HEK293 (cell line): Measurements from ENCODE around the gene ARHGAP23.

Experiments used
- CTCF ChIA-PET: fragments of 350-600 bp; formaldehyde crosslinking; extraction: SDS; loops from one replicate; lab custom pipeline; 2021; ENCODE audit warnings: antibody characterized with exemption; lab: Yijun Ruan, JAX
- POLR2A ChIA-PET: fragments of 300-600 bp; formaldehyde crosslinking; extraction: SDS; loops from one replicate; lab custom pipeline; 2020; ENCODE audit warnings: antibody characterized with exemption, inconsistent platforms; lab: Yijun Ruan, JAX
- H3K27ac ChIP-seq: fragments of 200-500 bp; sonication (Bioruptor generic); 2 replicates; pipeline ENCODE4 v1.5.1; 2014; ENCODE audit warnings: low read depth, low read length, control low read depth, inconsistent platforms; ENCODE audit errors: extremely low read depth
- H3K36me3 ChIP-seq, 2 experiments: fragments of 200-500 bp in 1 of 2; sonication (Bioruptor generic) in 1 of 2; 1 replicate in 1 of 2; 2 replicates in 1 of 2; pipeline ENCODE4 v1.5.1; 2014 to 2017; ENCODE audit warnings: inconsistent platforms in 2 of 2, low read length in 2 of 2; ENCODE audit not compliant: control insufficient read depth in 2 of 2, insufficient read depth in 1 of 2
- H3K4me1 ChIP-seq: fragments of 200-500 bp; sonication (Bioruptor generic); 2 replicates; pipeline ENCODE4 v1.5.1; 2014; ENCODE audit warnings: mild to moderate bottlenecking, low read length, inconsistent platforms; ENCODE audit not compliant: control insufficient read depth, insufficient read depth
- H3K4me3 ChIP-seq: 2 replicates; pipeline ENCODE4 v1.5.1; 2011; ENCODE audit warnings: low read depth, mild to moderate bottlenecking, control low read depth, low read length, moderate library complexity
- H3K9me3 ChIP-seq: fragments of 200-500 bp; sonication (Bioruptor generic); 2 replicates; pipeline ENCODE4 v1.5.1; 2014; ENCODE audit warnings: low read depth, low read length, inconsistent platforms; ENCODE audit not compliant: control insufficient read depth, insufficient read depth
- BCL11B ChIP-seq: fragments of 450-650 bp; formaldehyde crosslinking; IDR thresholded peaks from 2 replicates; pipeline ENCODE4 v1.5.1; 2016; ENCODE audit warnings: low read depth, missing biosample characterization, missing genetic modification characterization
- IKZF3 ChIP-seq: fragments of 450-650 bp; IDR thresholded peaks from 2 replicates; pipeline ENCODE4 v1.5.0; 2018; ENCODE audit warnings: missing biosample characterization, mild to moderate bottlenecking, missing genetic modification characterization, moderate library complexity
- SCRT1 ChIP-seq: fragments of 450-650 bp; formaldehyde crosslinking; IDR thresholded peaks from 2 replicates; pipeline ENCODE4 v1.5.1; 2016; ENCODE audit warnings: missing biosample characterization, missing genetic modification characterization, borderline replicate concordance
- SCRT2 ChIP-seq: fragments of 450-650 bp; formaldehyde crosslinking; IDR thresholded peaks from 2 replicates; pipeline ENCODE4 v1.5.1; 2016; ENCODE audit warnings: missing biosample characterization, missing genetic modification characterization
- SP3 ChIP-seq: fragments of 450-650 bp; formaldehyde crosslinking; IDR thresholded peaks from 2 replicates; pipeline ENCODE4 v1.5.1; 2016; ENCODE audit warnings: missing biosample characterization, missing genetic modification characterization
- TCF7L2 ChIP-seq: IDR thresholded peaks from 2 replicates; pipeline ENCODE4 v1.6.1; 2011; ENCODE audit warnings: low read depth, mild to moderate bottlenecking, inconsistent platforms, low read length, moderate library complexity, borderline replicate concordance
- YY1 ChIP-seq: fragments of 450-650 bp; formaldehyde crosslinking; IDR thresholded peaks from 2 replicates; pipeline ENCODE4 v1.5.1; 2018; ENCODE audit warnings: missing biosample characterization, missing genetic modification characterization
- ZNF174 ChIP-seq: fragments of 450-650 bp; formaldehyde crosslinking; IDR thresholded peaks from 2 replicates; pipeline ENCODE4 v1.5.0; 2017; ENCODE audit warnings: missing biosample characterization, mild to moderate bottlenecking, missing genetic modification characterization
- ZNF221 ChIP-seq: fragments of 450-650 bp; formaldehyde crosslinking; IDR thresholded peaks from 2 replicates; pipeline ENCODE4 v1.5.1; 2017; ENCODE audit warnings: missing biosample characterization, missing genetic modification characterization, borderline replicate concordance
- ZNF239 ChIP-seq: fragments of 450-650 bp; formaldehyde crosslinking; IDR thresholded peaks from 2 replicates; pipeline ENCODE4 v1.5.1; 2016; ENCODE audit warnings: missing biosample characterization, missing genetic modification characterization
- ZNF24 ChIP-seq: fragments of 450-650 bp; formaldehyde crosslinking; IDR thresholded peaks from 2 replicates; pipeline ENCODE4 v1.5.1; 2016; ENCODE audit warnings: missing biosample characterization, missing genetic modification characterization
- ZNF335 ChIP-seq: fragments of 450-650 bp; formaldehyde crosslinking; conservative IDR thresholded peaks from 2 replicates; pipeline ENCODE4 v1.5.1; 2016; ENCODE audit warnings: missing biosample characterization, missing genetic modification characterization
- ZNF341 ChIP-seq: fragments of 450-650 bp; formaldehyde crosslinking; IDR thresholded peaks from 2 replicates; pipeline ENCODE4; 2016; ENCODE audit warnings: low read depth, missing biosample characterization, missing genetic modification characterization
- ZNF394 ChIP-seq: fragments of 450-650 bp; formaldehyde crosslinking; IDR thresholded peaks from 2 replicates; pipeline ENCODE4 v1.5.1; 2016; ENCODE audit warnings: missing biosample characterization, missing genetic modification characterization, mild to moderate bottlenecking, moderate library complexity, borderline replicate concordance
- ZNF585B ChIP-seq: fragments of 450-650 bp; formaldehyde crosslinking; IDR thresholded peaks from 2 replicates; pipeline ENCODE4 v1.5.1; 2016; ENCODE audit warnings: missing biosample characterization, missing genetic modification characterization
- ZNF626 ChIP-seq: fragments of 450-650 bp; sonication (Bioruptor Pico); formaldehyde crosslinking; IDR thresholded peaks from 2 replicates; pipeline ENCODE4 v1.5.1; 2018; ENCODE audit warnings: missing biosample characterization, missing genetic modification characterization, inconsistent platforms
- ZNF654 ChIP-seq: fragments of 450-650 bp; formaldehyde crosslinking; IDR thresholded peaks from 2 replicates; pipeline ENCODE4 v1.5.1; 2016; ENCODE audit warnings: low read depth, missing biosample characterization, missing genetic modification characterization
- ZNF792 ChIP-seq: fragments of 450-650 bp; formaldehyde crosslinking; IDR thresholded peaks from 2 replicates; pipeline ENCODE4 v1.5.1; 2016; ENCODE audit warnings: missing biosample characterization, missing genetic modification characterization
- ZNF837 ChIP-seq: fragments of 450-650 bp; formaldehyde crosslinking; IDR thresholded peaks from 2 replicates; pipeline ENCODE4 v1.5.1; 2016; ENCODE audit warnings: missing biosample characterization, missing genetic modification characterization
- ZSCAN23 ChIP-seq: fragments of 450-650 bp; formaldehyde crosslinking; IDR thresholded peaks from 2 replicates; pipeline ENCODE4 v1.5.1; 2016; ENCODE audit warnings: missing biosample characterization, missing genetic modification characterization
- TF ChIP-seq, protein P1 (sequence below): fragments of 450-650 bp; formaldehyde crosslinking; IDR thresholded peaks from 2 replicates; pipeline ENCODE4 v1.5.1; 2016; ENCODE audit warnings: missing biosample characterization, missing genetic modification characterization, low read depth
- TF ChIP-seq, protein P2 (sequence below): fragments of 450-650 bp; formaldehyde crosslinking; IDR thresholded peaks from 2 replicates; pipeline ENCODE4 v1.5.1; 2017; ENCODE audit warnings: missing biosample characterization, missing genetic modification characterization
- TF ChIP-seq, protein P3 (sequence below): fragments of 450-650 bp; formaldehyde crosslinking; IDR thresholded peaks from 2 replicates; pipeline ENCODE4 v1.5.1; 2016; ENCODE audit warnings: missing biosample characterization, missing genetic modification characterization
- TF ChIP-seq, protein P4 (sequence below): IDR thresholded peaks from 2 replicates; pipeline ENCODE4 v1.6.1; 2011; ENCODE audit warnings: mild to moderate bottlenecking, low read depth, low read length, borderline replicate concordance
- TF ChIP-seq, protein P5 (sequence below): fragments of 450-650 bp; formaldehyde crosslinking; IDR thresholded peaks from 2 replicates; pipeline ENCODE4 v1.5.1; 2016; ENCODE audit warnings: missing biosample characterization, missing genetic modification characterization
- TF ChIP-seq, protein P6 (sequence below): fragments of 450-650 bp; formaldehyde crosslinking; IDR thresholded peaks from 2 replicates; pipeline ENCODE4 v1.5.1; 2016; ENCODE audit warnings: missing biosample characterization, missing genetic modification characterization
- TF ChIP-seq, protein P7 (sequence below): fragments of 450-650 bp; formaldehyde crosslinking; IDR thresholded peaks from 2 replicates; pipeline ENCODE4 v1.5.1; 2016; ENCODE audit warnings: missing biosample characterization, missing genetic modification characterization

Gene ARHGAP23

DNA sequence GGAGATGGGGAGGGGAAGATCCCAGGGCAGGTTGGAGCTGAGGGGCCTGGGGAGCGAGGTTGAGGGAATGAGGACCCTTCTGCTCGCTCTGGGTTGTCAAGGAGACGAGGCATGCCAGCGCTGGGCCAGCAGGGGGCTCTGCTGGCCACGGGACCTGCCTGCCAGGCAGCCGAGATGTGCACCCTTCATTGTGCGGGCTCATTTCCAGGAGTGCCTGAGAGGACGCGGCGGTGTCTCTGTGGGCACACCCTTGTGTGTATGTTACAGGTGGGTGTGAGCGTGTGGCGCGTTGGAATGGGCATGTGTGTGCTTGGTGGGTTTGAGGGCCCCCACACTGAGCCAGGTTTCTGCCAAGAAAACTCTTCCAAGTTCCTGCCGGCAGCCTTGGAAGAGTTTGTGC lies 15.9 kb downstream of the ARHGAP23 start:
- ChIA-PET POLR2A (interaction anchor here (1.0 kb wide), 1 partner anchor 28 kb away, joined by 4 read pairs; no protein-coding TSS in a partner anchor), CTCF (interaction anchor here (0.6 to 5.4 kb wide), 23 partner anchors 8 to 959 kb away, joined by 3 to 52 read pairs (median 5); no protein-coding TSS in a partner anchor)
- Histone ChIP-seq H3K9me3 (no peaks in the 10 kb centered on the region), H3K27ac (no peak overlapping the region), H3K36me3 (no peaks in the 10 kb centered on the region), H3K4me3 (no peak overlapping the region), H3K4me1 (no peaks in the 10 kb centered on the region)
- no peak for TF ChIP-seq ZNF174
- TF ChIP-seq ZNF654, result peak; percentile 84
- 0 out of 2 replicates have a peak, but pooled peaks have one; percentile 14 for TF ChIP-seq SCRT1
- TF ChIP-seq, protein P1, sequence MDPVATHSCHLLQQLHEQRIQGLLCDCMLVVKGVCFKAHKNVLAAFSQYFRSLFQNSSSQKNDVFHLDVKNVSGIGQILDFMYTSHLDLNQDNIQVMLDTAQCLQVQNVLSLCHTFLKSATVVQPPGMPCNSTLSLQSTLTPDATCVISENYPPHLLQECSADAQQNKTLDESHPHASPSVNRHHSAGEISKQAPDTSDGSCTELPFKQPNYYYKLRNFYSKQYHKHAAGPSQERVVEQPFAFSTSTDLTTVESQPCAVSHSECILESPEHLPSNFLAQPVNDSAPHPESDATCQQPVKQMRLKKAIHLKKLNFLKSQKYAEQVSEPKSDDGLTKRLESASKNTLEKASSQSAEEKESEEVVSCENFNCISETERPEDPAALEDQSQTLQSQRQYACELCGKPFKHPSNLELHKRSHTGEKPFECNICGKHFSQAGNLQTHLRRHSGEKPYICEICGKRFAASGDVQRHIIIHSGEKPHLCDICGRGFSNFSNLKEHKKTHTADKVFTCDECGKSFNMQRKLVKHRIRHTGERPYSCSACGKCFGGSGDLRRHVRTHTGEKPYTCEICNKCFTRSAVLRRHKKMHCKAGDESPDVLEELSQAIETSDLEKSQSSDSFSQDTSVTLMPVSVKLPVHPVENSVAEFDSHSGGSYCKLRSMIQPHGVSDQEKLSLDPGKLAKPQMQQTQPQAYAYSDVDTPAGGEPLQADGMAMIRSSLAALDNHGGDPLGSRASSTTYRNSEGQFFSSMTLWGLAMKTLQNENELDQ, result no peak
- TF ChIP-seq TCF7L2, result no peak
- TF ChIP-seq ZNF24 (tag by site-specific recombination), result no peak
- no peak for TF ChIP-seq IKZF3 (tag by site-specific recombination)
- no peak for TF ChIP-seq ZNF394 (tag by site-specific recombination)
- TF ChIP-seq, protein P2, sequence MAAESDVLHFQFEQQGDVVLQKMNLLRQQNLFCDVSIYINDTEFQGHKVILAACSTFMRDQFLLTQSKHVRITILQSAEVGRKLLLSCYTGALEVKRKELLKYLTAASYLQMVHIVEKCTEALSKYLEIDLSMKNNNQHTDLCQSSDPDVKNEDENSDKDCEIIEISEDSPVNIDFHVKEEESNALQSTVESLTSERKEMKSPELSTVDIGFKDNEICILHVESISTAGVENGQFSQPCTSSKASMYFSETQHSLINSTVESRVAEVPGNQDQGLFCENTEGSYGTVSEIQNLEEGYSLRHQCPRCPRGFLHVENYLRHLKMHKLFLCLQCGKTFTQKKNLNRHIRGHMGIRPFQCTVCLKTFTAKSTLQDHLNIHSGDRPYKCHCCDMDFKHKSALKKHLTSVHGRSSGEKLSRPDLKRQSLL, result no peak
- TF ChIP-seq SCRT2 (tag by site-specific recombination), result peak; percentile 63; the same call in 1 of the 2 replicates
- TF ChIP-seq ZNF792 (tag by site-specific recombination), result no peak
- TF ChIP-seq ZNF341 (tag by site-specific recombination), result no peak
- no peak for TF ChIP-seq ZNF221
- TF ChIP-seq, protein P3, sequence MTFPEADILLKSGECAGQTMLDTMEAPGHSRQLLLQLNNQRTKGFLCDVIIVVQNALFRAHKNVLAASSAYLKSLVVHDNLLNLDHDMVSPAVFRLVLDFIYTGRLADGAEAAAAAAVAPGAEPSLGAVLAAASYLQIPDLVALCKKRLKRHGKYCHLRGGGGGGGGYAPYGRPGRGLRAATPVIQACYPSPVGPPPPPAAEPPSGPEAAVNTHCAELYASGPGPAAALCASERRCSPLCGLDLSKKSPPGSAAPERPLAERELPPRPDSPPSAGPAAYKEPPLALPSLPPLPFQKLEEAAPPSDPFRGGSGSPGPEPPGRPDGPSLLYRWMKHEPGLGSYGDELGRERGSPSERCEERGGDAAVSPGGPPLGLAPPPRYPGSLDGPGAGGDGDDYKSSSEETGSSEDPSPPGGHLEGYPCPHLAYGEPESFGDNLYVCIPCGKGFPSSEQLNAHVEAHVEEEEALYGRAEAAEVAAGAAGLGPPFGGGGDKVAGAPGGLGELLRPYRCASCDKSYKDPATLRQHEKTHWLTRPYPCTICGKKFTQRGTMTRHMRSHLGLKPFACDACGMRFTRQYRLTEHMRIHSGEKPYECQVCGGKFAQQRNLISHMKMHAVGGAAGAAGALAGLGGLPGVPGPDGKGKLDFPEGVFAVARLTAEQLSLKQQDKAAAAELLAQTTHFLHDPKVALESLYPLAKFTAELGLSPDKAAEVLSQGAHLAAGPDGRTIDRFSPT (tag by site-specific recombination), result peak; percentile 48
- TF ChIP-seq ZNF626 (tag by site-specific recombination), result no peak
- TF ChIP-seq ZNF837 (tag by site-specific recombination), result no peak
- TF ChIP-seq, protein P4, sequence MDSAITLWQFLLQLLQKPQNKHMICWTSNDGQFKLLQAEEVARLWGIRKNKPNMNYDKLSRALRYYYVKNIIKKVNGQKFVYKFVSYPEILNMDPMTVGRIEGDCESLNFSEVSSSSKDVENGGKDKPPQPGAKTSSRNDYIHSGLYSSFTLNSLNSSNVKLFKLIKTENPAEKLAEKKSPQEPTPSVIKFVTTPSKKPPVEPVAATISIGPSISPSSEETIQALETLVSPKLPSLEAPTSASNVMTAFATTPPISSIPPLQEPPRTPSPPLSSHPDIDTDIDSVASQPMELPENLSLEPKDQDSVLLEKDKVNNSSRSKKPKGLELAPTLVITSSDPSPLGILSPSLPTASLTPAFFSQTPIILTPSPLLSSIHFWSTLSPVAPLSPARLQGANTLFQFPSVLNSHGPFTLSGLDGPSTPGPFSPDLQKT, result no peak
- TF ChIP-seq ZNF585B (tag by site-specific recombination), result no peak
- no peak for TF ChIP-seq ZNF239
- TF ChIP-seq YY1 (tag by site-specific recombination), result no peak
- TF ChIP-seq, protein P5, sequence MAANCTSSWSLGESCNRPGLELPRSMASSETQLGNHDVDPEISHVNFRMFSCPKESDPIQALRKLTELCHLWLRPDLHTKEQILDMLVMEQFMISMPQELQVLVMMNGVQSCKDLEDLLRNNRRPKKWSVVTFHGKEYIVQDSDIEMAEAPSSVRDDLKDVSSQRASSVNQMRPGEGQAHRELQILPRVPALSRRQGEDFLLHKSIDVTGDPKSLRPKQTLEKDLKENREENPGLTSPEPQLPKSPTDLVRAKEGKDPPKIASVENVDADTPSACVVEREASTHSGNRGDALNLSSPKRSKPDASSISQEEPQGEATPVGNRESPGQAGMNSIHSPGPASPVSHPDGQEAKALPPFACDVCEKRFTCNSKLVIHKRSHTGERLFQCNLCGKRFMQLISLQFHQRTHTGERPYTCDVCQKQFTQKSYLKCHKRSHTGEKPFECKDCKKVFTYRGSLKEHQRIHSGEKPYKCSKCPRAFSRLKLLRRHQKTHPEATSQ (tag by site-specific recombination), result no peak
- TF ChIP-seq, protein P6, sequence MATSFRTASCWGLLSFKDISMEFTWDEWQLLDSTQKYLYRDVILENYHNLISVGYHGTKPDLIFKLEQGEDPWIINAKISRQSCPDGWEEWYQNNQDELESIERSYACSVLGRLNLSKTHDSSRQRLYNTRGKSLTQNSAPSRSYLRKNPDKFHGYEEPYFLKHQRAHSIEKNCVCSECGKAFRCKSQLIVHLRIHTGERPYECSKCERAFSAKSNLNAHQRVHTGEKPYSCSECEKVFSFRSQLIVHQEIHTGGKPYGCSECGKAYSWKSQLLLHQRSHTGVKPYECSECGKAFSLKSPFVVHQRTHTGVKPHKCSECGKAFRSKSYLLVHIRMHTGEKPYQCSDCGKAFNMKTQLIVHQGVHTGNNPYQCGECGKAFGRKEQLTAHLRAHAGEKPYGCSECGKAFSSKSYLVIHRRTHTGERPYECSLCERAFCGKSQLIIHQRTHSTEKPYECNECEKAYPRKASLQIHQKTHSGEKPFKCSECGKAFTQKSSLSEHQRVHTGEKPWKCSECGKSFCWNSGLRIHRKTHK, result no peak
- no peak for TF ChIP-seq ZSCAN23
- TF ChIP-seq, protein P7, sequence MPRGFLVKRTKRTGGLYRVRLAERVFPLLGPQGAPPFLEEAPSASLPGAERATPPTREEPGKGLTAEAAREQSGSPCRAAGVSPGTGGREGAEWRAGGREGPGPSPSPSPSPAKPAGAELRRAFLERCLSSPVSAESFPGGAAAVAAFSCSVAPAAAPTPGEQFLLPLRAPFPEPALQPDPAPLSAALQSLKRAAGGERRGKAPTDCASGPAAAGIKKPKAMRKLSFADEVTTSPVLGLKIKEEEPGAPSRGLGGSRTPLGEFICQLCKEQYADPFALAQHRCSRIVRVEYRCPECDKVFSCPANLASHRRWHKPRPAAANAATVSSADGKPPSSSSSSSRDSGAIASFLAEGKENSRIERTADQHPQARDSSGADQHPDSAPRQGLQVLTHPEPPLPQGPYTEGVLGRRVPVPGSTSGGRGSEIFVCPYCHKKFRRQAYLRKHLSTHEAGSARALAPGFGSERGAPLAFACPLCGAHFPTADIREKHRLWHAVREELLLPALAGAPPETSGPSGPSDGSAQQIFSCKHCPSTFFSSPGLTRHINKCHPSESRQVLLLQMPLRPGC (tag by site-specific recombination), result no peak
- TF ChIP-seq BCL11B (tag by site-specific recombination), result no peak
- TF ChIP-seq SP3 (tag by site-specific recombination), result no peak
- TF ChIP-seq ZNF335, result peak; percentile 92
